Neutrophil (primary cell): Measurements from ENCODE around the gene MCM10.

Experiments
- H3K27ac ChIP-seq: fragments of 200-600 bp; sonication (generic); 2 replicates; pipeline ENCODE4 v1.5.1; 2016; ENCODE audit warnings: mild to moderate bottlenecking, moderate library complexity
- H3K27me3 ChIP-seq: fragments of 200-600 bp; sonication (generic); 2 replicates; pipeline ENCODE4 v1.6.0; 2016; ENCODE audit warnings: mild to moderate bottlenecking
- H3K36me3 ChIP-seq: fragments of 200-600 bp; sonication (generic); 2 replicates; pipeline ENCODE4 v1.5.1; 2017
- H3K4me1 ChIP-seq, 2 experiments: fragments of 200-600 bp in 1 of 2; sonication (generic) in 1 of 2; 1 replicate in 1 of 2; 2 replicates in 1 of 2; pipeline versions ENCODE4 v1.5.1 to v1.6.1; 2013 to 2016; ENCODE audit warnings: low read depth in 1 of 2, low read length in 1 of 2, mild to moderate bottlenecking in 1 of 2, moderate library complexity in 1 of 2; ENCODE audit not compliant: control insufficient read depth in 1 of 2, insufficient read depth in 1 of 2
- H3K4me3 ChIP-seq, 2 experiments: fragments of 200-600 bp in 1 of 2; sonication (generic) in 1 of 2; 1 replicate in 1 of 2; 2 replicates in 1 of 2; pipeline ENCODE4 v1.5.1; 2013 to 2016; ENCODE audit warnings: low read depth in 1 of 2, low read length in 1 of 2, mild to moderate bottlenecking in 1 of 2, moderate library complexity in 1 of 2
- H3K9me3 ChIP-seq: fragments of 200-600 bp; sonication (generic); 2 replicates; pipeline ENCODE4 v1.5.1; 2016
- CTCF ChIP-seq: fragments of 200-600 bp; sonication (generic); IDR thresholded peaks from 2 replicates; pipeline ENCODE4 v1.5.1; 2016; ENCODE audit warnings: antibody characterized with exemption

The MCM10 gene

GRCh38 chr10:13167568-13167967, 6.2 kb downstream of the MCM10 start:
- Histone ChIP-seq H3K9me3 (no peaks in the 10 kb centered on the region), H3K4me1 (no peaks in the 10 kb centered on the region), H3K36me3 (peaks cover 11% of the 10 kb centered on the region), H3K4me3 (no peak overlapping the region), H3K27me3 (no peaks in the 10 kb centered on the region), H3K27ac (no peak overlapping the region)
- TF ChIP-seq CTCF: no peak

- no peak for TF ChIP-seq CTCF
- no peaks in the 10 kb centered on the region for H3K4me1 ChIP-seq
- H3K36me3 ChIP-seq: peaks cover 23% of the 10 kb centered on the region
- H3K27me3 ChIP-seq: no peaks in the 10 kb centered on the region
- H3K9me3 ChIP-seq: no peaks in the 10 kb centered on the region
- no peak overlapping the region for H3K27ac ChIP-seq
- no peak overlapping the region for H3K4me3 ChIP-seq
Observed at GRCh38 chr10:13168781-13169180, 7.4 kb downstream of the MCM10 start.

GRCh38 chr10:13173616-13174015, 12.3 kb downstream of the MCM10 start:
- H3K4me3 ChIP-seq: no peak overlapping the region
- no peaks in the 10 kb centered on the region for H3K4me1 ChIP-seq
- H3K9me3 ChIP-seq: no peaks in the 10 kb centered on the region
- TF ChIP-seq CTCF: no peak
- no peaks in the 10 kb centered on the region for H3K27me3 ChIP-seq
- no peak overlapping the region for H3K27ac ChIP-seq
- peaks cover 50% of the 10 kb centered on the region for H3K36me3 ChIP-seq

- H3K4me3 ChIP-seq: no peak overlapping the region
- no peak for TF ChIP-seq CTCF
- H3K27me3 ChIP-seq: no peaks in the 10 kb centered on the region
- H3K36me3 ChIP-seq: peaks cover 54% of the 10 kb centered on the region
- no peak overlapping the region for H3K27ac ChIP-seq
- H3K9me3 ChIP-seq: no peaks in the 10 kb centered on the region
- no peaks in the 10 kb centered on the region for H3K4me1 ChIP-seq
Observed at GRCh38 chr10:13180788-13181187, 19.4 kb downstream of the MCM10 start.

GRCh38 chr10:13182424-13182823, 21.1 kb downstream of the MCM10 start:
- Histone ChIP-seq H3K4me3 (no peak overlapping the region), H3K4me1 (no peaks in the 10 kb centered on the region), H3K27ac (no peak overlapping the region), H3K36me3 (peaks cover 49% of the 10 kb centered on the region), H3K27me3 (no peaks in the 10 kb centered on the region), H3K9me3 (no peaks in the 10 kb centered on the region)
- TF ChIP-seq CTCF: no peak

- H3K36me3 ChIP-seq: peaks cover 52% of the 10 kb centered on the region
Observed at GRCh38 chr10:13183625-13184024, 22.3 kb downstream of the MCM10 start.

More at GRCh38 chr10:13183625-13184024, 22.3 kb downstream of the MCM10 start:
- Histone ChIP-seq H3K27me3 (no peaks in the 10 kb centered on the region), H3K4me3 (no peak overlapping the region), H3K9me3 (no peaks in the 10 kb centered on the region), H3K4me1 (no peaks in the 10 kb centered on the region), H3K27ac (no peak overlapping the region)
- TF ChIP-seq CTCF: no peak
